PC-9 (cell line): ENCODE data around the gene THOC1.

Source experiments
- CTCF ChIP-seq: fragments of 200-600 bp; sonication (generic); conservative IDR thresholded peaks from 2 replicates; pipeline ENCODE4 v1.6.1; 2017; ENCODE audit warnings: mixed run types, antibody characterized with exemption, mild to moderate bottlenecking, moderate library complexity
- EZH2 ChIP-seq: fragments of 200-600 bp; sonication (generic); IDR thresholded peaks from 2 replicates; pipeline ENCODE4 v1.8.0; 2017; ENCODE audit warnings: antibody characterized with exemption, low read depth

GRCh38 chr18:267688-268552 is at the start of gene THOC1:
- TF ChIP-seq CTCF (no peak), EZH2 (no peak)
